ENCODE data around the gene DMGDH.

The DMGDH gene

GRCh38 chr5:78959767-78960166 is 109.7 kb downstream of the DMGDH start:
- no peak for TF ChIP-seq CEBPB (IDR thresholded peaks at IDR 0.05)
- TF ChIP-seq EGR1 (IDR thresholded peaks at IDR 0.05) = no peak

- TF ChIP-seq MAX (IDR thresholded peaks at IDR 0.05) (no peak), TCF12 (IDR thresholded peaks at IDR 0.05; ENCODE audit: low read depth) (no peak), RAD21 (IDR thresholded peaks at IDR 0.05; ENCODE audit: low read depth) (no peak), YY1 (IDR thresholded peaks at IDR 0.05; ENCODE audit: low read depth) (no peak), CEBPB (IDR thresholded peaks at IDR 0.05) (no peak), EGR1 (IDR thresholded peaks at IDR 0.05) (no peak), EP300 (IDR thresholded peaks at IDR 0.05; ENCODE audit: borderline replicate concordance) (no peak), NFIC (IDR thresholded peaks at IDR 0.05) (no peak), FOXM1 (IDR thresholded peaks at IDR 0.05; ENCODE audit: borderline replicate concordance, low read depth) (no peak), REST (IDR thresholded peaks at IDR 0.05; ENCODE audit: low read depth) (no peak), TAF1 (IDR thresholded peaks at IDR 0.05; ENCODE audit: low read depth) (no peak), TEAD4 (IDR thresholded peaks at IDR 0.05) (no peak), USF1 (IDR thresholded peaks at IDR 0.05) (no peak), CREB1 (IDR thresholded peaks at IDR 0.05; ENCODE audit: low read depth) (no peak), ZBTB7A (IDR thresholded peaks at IDR 0.05; ENCODE audit: low read depth) (no peak)
Observed at GRCh38 chr5:78958672-78959445, 110.6 kb downstream of the DMGDH start.

- TF ChIP-seq TCF12 (IDR thresholded peaks at IDR 0.05; ENCODE audit: low read depth) (no peak), YY1 (IDR thresholded peaks at IDR 0.05; ENCODE audit: low read depth) (no peak), NFIC (IDR thresholded peaks at IDR 0.05) (no peak), REST (IDR thresholded peaks at IDR 0.05; ENCODE audit: low read depth) (no peak), USF1 (IDR thresholded peaks at IDR 0.05) (no peak), TAF1 (IDR thresholded peaks at IDR 0.05; ENCODE audit: low read depth) (no peak), CREB1 (IDR thresholded peaks at IDR 0.05; ENCODE audit: low read depth) (no peak), EP300 (IDR thresholded peaks at IDR 0.05; ENCODE audit: borderline replicate concordance) (no peak), RAD21 (IDR thresholded peaks at IDR 0.05; ENCODE audit: low read depth) (no peak), MAX (IDR thresholded peaks at IDR 0.05) (no peak)
Observed at GRCh38 chr5:78956901-78957300, 112.6 kb downstream of the DMGDH start.

GRCh38 chr5:78953092-78953800 is 116.2 kb downstream of the DMGDH start:
- no peak for TF ChIP-seq CEBPB (IDR thresholded peaks at IDR 0.05)
- TF ChIP-seq TCF12 (IDR thresholded peaks at IDR 0.05; ENCODE audit: low read depth) = no peak

Data from Ishikawa (cell line).